ENCODE data around the gene P3H3.

DNA sequence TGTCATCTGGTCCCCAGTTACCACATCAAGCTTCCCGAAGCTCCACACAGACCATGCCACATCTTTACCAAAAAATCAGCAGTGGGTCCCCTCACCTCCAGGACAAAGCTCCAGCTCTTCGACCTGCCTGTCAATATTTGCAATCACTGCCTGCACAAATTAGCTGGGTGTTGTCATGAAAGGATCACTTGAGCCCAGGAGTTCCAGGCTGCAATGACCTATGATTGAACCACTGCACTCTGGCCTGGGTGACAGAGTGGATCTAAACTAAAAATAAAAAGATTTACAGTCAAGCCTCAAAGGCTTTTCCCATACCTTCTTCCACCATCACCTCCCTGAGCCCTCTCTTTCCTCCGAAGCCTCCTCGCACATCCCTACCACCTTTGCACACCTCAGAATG, 31.6 kb upstream of the P3H3 start:
- TF ChIP-seq FOXA1 (IDR thresholded peaks at IDR 0.05) (no peak), JUND (IDR thresholded peaks at IDR 0.05) (no peak), GABPA (IDR thresholded peaks at IDR 0.05 in 1 of 2, conservative IDR thresholded peaks at IDR 0.05 in 1 of 2) (no peak)
- TF ChIP-seq, protein P1, sequence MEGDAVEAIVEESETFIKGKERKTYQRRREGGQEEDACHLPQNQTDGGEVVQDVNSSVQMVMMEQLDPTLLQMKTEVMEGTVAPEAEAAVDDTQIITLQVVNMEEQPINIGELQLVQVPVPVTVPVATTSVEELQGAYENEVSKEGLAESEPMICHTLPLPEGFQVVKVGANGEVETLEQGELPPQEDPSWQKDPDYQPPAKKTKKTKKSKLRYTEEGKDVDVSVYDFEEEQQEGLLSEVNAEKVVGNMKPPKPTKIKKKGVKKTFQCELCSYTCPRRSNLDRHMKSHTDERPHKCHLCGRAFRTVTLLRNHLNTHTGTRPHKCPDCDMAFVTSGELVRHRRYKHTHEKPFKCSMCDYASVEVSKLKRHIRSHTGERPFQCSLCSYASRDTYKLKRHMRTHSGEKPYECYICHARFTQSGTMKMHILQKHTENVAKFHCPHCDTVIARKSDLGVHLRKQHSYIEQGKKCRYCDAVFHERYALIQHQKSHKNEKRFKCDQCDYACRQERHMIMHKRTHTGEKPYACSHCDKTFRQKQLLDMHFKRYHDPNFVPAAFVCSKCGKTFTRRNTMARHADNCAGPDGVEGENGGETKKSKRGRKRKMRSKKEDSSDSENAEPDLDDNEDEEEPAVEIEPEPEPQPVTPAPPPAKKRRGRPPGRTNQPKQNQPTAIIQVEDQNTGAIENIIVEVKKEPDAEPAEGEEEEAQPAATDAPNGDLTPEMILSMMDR (IDR thresholded peaks at IDR 0.05; ENCODE audit: low read depth, low read length, missing input control), result no peak

Measured in liver (tissue), 3 donors.